KBM-7 (cell line): Measurements from ENCODE around the gene TYROBP.

Experiments
- DNase-seq: peaks from one replicate; pipeline ENCODE4 v3.0.0-alpha.2; 2015
- in situ Hi-C: fragments of 300-500 bp; cut with MboI; formaldehyde crosslinking; loops from 2 replicates; pipeline ENCODE4 v1.14.3; 2020; ENCODE audit warnings: low sequenced_read_pairs, low pct_unique_long_range_greater_than_20kb, mixed read lengths

The TYROBP gene

GRCh38 chr19:35858311-35858710 lies 49.8 kb downstream of the TYROBP start:
- in situ Hi-C loops, result no loop called here
- DNase-seq, result no peak

- DNase-seq, result peak; percentile 58
- in situ Hi-C loops, result no loop called here
Observed at GRCh38 chr19:35856546-35857149, 51.4 kb downstream of the TYROBP start, which contains the start of gene KIRREL2. Gene KIRREL2 (plus strand): TSS chr19:35856911. CDS start chr19:35857120, 209 bp downstream.
